Left colon (tissue), 2 donors: ENCODE measurements around the gene AKAP9. TPM values are rescaled to one million over a fixed set of nuclear protein-coding genes. Genes with fewer than 3 reads are reported as not detected.
"Not testable (repeated sequence)": the region's sequence is repeated elsewhere in the genome, so short reads cannot be mapped to it uniquely, and the experiment has no call there.

Experiments used
- ATAC-seq: fragments of 200-7000 bp; cut with Tn5 transposase; one replicate; pipeline ENCODE4 v1.9.1; 2020; ENCODE audit warnings: mild to moderate bottlenecking, moderate library complexity
- DNase-seq, 2 donors: peaks; one replicate each; pipeline ENCODE4 v3.0.0-alpha.2; 2020
- intact Hi-C, 2 donors: fragments of 100-400 bp; cut with DNase I in 1 of 2; cut with micrococcal nuclease in 1 of 2; formaldehyde crosslinking; loops; one replicate each; pipeline versions ENCODE4 v1.11.2 to v1.14.0; 2022; cut with DNase I, micrococcal nuclease
- total RNA-seq, 2 donors: library from RNA; stranded (reverse); fragmentation: NEBNext Ultra II Directional; extraction: Animal tissue kit (Norgen Biotek cat#: 25700); gene quantifications; one replicate each; pipeline ENCODE4 v1.2.1, GENCODE V29; 2021
- donor health status: DM: no; HTN: no; CAD: no.
- donor health status: DM: yes; HTN: yes; CAD: no.

Gene AKAP9
- total RNA-seq, 2 donors from 2014 or later: 150 to 156 TPM

DNA sequence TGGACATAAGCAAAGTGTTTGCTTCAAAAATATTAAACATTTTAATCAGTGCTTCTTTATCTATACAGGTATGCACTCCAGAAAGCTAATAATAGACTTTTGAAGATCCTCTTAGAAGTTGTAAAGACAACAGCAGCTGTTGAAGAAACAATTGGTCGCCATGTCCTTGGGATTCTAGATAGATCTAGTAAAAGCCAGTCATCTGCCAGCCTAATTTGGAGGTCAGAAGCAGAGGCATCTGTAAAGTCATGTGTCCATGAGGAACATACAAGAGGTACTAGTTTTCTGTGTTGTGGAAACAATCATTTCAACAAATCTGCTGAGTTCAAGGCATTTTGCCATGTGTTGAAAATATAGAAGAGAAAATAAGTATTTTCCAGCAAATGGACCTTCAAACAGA is 104.3 kb downstream of the AKAP9 start:
- intact Hi-C loops: no loop called here
- DNase-seq: no peak
- no peak for ATAC-seq

DNA sequence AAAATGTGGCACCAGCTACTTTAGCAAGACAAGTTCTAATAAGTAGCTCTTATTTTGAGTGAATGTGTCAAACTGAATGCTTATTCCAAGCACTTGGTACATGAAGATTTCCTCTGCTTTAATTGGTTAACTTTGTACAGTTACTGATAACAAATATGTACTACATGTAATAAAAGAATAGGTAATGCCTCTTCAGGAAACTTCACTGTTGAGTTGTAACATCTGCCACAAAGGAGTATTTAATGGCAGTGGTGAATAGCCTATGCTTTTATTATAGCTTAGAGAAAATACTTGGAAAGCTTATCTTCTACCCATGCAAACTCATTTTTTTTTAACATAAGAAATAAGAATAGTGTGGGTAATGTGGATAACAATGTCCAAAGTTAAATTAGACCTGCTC is 111.0 kb downstream of the AKAP9 start:
- ATAC-seq (peak; percentile 81), DNase-seq (no peak)
- intact Hi-C loops: no loop called here

DNA sequence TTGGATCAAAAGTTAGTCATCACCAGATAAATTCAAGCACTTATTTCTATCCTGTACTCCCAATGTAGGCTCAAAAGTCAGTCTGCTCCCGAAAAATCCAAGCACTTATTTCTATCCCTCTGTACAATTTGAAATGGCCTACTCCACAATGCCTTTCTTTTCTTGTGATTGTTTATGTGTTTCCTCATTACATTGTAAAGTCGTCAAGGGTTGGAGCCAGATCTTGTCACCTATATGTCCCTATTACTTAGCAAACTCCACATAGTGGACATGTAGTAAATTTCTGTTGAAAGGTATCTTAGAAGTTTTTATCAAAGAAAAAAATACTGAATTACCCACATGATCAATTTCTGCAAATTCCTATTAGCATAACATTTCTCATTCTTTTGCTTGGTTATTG is 111.5 kb downstream of the AKAP9 start:
- intact Hi-C loops: no loop called here
- no peak for DNase-seq
- peak; percentile 66 for ATAC-seq

DNA sequence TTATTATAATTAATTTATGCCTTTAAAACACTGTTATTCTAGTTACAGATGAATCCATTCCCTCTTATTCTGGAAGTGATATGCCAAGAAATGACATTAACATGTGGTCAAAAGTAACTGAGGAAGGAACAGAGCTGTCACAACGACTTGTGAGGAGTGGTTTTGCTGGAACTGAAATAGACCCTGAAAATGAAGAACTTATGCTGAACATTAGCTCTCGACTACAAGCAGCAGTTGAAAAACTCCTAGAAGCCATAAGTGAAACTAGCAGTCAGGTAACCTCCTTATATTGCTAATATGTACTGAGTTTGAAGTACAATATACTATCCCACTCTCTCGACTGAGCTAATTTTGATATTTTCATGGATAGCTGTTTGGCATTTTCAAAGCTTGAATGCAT is 112.0 kb downstream of the AKAP9 start:
- no peak for ATAC-seq
- no peak for DNase-seq
- intact Hi-C loops: no loop called here

DNA sequence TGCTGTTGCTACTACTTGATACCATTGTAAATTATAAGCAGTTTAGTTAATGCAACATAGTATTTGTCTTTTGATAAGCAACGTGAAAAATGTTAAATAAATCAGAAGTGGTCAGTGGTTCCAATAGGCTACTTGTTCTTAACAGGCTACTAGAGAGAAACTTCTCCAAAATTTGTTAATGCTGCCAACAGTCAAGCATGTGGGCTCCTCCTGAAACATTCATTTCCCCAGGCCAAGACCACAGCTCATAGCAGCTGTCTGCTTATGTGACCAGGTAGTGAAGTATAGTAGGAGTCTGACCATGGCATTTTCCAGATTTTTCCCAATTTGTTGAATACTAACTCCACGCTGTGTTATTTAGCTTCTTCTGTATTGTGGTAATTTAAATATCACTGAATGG is 112.7 kb downstream of the AKAP9 start:
- intact Hi-C loops: no loop called here
- DNase-seq: no peak
- ATAC-seq: no peak

DNA sequence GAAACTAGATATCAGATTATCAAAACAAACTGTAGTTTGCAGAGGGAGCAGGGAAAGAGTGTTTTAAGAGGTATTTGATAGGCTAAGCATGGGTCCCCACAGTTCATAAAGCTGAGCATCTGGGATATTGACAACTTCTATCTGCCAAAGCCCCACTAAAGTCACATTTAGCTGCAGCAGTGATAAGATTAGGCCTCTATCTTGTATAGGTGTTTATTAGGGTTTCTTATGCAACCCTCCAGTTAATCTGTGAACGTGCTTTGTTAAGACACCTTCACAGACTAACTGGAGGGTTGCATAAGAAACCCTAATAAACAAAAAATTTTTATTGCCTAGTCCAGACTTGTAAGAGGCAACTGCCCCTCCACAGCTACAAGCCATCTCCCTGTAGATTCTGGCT is 115.6 kb downstream of the AKAP9 start:
- ATAC-seq (no peak), DNase-seq (no peak)
- intact Hi-C loops: no loop called here

DNA sequence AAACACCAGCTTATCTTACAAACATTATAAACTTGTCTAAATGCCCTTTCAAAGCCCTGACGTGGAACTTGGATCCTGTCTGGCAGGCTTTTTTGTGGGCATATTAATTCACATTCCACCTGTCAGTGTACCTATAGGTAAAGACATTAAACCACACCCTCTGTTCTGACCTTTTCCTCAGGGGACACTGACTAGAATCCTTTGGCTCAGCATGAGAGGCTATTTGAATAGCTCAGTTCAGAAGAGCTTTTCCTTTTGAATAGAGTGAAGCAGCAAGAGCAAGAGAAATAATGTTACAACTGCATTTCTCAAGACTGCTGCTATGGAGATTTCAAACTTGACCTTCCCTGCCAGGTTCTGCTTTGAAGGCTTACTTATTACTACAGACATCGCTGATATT is 116.7 kb downstream of the AKAP9 start:
- ATAC-seq: peak; percentile 92
- intact Hi-C loops: no loop called here
- DNase-seq: peak; percentile 62 to 69

DNA sequence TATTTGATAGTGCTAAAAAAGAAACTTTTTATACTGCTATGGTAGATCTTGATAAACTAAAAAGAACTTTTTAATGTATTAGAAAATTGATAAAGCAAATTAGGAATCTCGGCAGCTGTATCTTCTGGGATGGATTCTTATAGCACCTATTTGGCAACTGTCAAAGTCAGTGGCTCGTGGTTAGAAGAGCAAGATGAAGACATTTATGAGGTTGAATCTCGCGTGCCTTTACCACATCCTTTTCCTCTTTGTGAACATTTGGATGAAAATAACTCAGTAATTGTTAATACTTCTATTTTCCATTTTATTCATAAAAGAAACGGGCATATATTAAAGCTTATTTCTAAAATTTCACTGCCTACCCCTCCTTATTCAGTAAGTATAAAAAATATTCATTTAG is 117.4 kb downstream of the AKAP9 start:
- no peak for DNase-seq
- peak; percentile 24 for ATAC-seq
- intact Hi-C loops: no loop called here

DNA sequence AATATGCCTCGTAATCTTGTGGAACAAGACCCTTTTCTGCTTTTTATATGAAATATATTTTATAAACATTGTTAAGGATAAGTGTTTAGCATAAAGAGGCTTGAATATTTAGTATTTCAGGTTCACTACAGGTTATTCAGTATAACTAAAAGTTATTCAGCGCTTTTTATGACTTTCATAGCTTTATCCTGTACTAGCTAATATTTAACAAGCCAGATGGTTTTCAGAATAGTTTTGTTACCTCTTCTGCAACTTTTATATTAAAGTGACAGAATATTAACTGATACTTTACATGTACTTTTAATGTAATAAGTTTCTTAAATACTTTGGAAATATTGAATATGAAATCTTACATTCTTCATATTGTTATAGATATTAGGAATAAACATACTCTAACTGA is 118.2 kb downstream of the AKAP9 start:
- no peak for DNase-seq
- intact Hi-C loops: no loop called here
- peak; percentile 18 for ATAC-seq

DNA sequence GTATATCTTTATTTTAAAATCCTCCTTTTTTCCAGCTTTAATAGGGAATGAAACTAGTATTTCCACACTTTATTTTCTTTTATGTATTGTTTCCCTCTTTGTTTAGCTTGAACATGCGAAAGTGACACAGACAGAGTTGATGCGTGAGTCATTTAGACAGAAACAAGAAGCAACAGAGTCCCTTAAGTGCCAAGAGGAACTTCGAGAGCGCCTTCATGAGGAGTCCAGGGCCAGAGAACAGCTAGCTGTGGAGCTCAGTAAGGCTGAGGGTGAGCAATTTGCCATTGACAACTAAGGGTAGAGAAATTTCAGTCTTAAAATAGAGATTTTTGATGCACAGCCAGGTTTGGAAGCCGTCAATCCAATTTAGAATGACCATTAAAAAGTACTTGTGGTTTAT is 120.5 kb downstream of the AKAP9 start:
- DNase-seq (peak in 1 of 2 donors; percentile 38), ATAC-seq (peak; percentile 46)
- intact Hi-C loops: no loop called here

DNA sequence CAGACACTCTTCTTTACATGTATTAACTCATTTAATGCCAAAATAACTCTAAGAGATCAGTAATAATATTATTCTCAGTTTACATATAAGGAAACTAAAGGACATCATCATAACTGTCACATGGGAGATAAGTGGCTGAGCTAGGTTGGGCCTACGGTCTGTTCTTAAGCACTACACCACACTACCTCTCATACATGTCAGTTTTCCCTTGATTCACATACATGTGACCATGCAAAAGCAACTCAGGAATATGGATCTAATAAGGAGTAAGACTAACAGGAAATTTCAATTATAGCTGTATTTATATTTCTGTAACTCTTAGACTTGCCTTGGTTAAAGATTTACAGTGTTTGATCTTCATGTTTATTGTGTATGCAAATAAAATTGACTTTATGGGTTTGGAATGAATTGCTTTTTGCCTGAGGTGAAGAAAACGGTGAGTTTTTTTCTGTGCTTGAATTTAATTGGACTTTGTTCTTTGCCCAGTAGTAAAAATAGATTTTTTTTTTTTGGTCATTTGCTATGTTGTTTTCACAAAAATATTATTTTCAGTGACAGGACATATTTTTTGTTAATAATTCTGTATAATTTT is 123.9 kb downstream of the AKAP9 start:
- DNase-seq (no peak), ATAC-seq (peak; percentile 76)
- intact Hi-C loops: no loop called here

DNA sequence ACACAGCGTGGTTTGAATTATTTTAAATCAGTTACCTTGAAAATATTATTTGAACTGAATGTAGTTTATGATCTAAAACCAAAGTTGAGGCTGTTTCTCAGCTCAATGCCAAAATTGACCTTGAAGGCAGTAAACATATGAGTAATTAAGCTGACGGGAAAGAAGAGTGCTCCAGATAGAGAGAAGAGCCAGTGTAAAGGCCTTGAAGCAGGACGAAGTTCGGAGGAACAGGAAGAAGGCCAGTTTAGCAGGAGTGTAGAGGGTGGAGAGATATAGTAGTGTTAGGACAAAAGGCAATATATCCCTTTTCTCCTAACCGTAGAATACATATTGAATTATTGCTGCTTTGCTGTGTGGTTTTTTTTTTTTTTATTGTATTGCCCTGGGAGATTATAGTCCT is 130.4 kb downstream of the AKAP9 start:
- DNase-seq (peak in 1 of 2 donors; percentile 59), ATAC-seq (peak; percentile 98)
- intact Hi-C loops: no loop called here

DNA sequence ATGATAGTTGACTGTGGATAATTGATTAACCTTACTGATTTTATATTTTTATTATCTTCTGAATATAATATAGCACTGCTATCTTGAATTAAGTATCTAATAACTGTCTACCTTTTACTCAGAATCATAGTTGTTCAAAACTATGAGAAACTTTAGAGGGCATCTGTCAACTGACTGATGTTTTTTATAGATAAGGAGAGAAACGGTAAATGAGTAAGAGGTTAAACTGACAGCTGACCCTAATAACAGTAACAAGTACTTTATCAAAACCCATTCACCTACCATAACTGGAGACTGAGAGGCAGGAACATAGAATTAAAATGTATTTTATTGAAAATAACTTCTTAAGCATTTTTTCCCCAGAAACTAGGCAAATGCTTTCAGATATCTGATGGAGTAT is 131.5 kb downstream of the AKAP9 start:
- DNase-seq (no peak), ATAC-seq (no peak)
- intact Hi-C loops: no loop called here

DNA sequence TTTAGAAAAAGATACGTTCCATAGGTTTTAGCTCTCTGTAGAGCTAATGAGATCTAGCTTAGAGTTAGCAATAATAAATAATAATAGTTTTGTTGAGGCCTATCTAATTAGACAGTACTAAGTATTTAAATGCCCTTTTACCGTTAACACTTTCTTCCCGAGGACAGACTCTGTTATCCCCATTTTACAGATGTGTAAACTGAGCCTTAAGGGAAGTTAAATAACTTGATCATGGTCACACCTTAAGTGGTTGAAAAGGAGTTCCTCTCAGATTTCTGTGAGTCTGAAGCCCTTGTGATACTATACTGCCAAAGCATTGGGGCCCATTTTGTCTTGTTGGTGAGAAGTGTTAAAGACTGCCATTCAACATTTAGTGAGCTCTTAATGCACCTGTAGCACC is 132.0 kb downstream of the AKAP9 start:
- intact Hi-C loops: no loop called here
- DNase-seq (no peak), ATAC-seq (no peak)

DNA sequence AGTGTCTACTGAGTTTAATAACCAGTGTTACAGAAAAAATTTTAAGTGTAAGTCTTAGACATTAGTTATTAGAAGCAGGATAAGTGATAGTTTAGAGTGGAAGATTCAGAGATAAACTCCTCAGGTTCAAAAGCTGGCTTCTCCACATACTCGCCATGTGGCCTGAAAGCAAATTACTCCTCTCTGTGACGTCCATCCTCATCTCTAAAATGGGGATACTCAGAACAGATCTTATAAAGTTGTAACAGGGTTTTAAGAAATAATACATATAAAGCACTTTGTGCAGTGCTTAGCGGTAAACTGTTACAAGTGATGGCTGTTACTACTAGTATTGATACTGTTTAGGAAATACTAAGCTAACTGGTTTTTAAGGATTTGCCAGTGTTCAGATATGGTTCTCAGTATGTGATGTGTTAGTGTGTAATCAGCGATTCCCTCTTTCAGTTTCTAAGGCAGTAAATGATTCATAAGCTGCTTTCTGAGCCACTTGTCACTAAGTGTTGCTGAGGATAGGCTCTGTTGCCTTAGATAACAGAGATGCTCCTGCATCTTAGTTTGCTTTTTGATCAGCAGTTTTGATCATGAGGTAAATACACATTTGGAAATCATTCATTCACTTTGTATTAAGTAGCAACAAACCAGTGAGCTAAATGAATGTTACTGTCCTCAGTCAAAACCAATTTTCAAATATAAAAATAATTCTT is 134.9 kb downstream of the AKAP9 start:
- no peak for ATAC-seq

DNA sequence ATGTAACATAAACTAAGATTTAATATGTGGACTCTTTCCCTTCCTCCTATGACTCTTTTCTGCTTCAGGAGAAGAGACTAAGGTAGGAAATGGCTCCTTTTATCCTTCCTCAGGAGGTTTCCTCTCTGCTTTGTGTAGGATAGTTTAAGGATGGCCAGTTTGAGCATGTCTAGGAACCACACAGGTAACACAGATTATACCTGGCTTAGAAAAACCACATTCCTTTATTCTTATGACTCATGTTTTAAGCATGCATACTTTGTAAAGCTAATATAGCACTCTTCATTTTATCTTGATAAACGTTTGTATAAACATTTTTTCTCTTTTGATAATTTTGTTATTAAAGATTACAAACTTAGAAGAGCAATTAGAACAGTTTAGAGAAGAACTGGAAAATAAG is 135.8 kb downstream of the AKAP9 start:
- intact Hi-C loops: no loop called here
- ATAC-seq: no peak
- DNase-seq: no peak

More for the DNA sequence above, 134.9 kb downstream of the AKAP9 start:
- no peak for DNase-seq
- intact Hi-C loops: no loop called here

DNA sequence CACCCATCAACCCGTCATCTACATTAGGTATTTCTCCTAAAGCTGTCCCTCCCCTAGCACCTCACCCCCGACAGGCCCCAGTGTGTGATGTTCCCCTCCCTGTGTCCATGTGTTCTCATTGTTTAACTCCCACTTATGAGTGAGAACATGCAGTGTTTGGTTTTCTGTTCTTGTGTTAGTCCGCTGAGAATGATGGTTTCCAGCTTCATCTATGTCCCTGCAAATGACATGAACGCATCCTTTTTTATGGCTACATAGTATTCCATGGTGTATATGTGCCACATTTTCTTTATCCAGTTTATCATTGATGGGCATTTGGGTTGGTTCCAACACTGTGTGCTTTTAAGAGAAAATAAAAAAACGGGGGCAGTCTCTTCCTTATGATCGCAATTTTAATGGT is 143.3 kb downstream of the AKAP9 start:
- intact Hi-C loops: loop anchor here in 1 of 2 donors (10.0 kb wide), 1 partner anchor 131 kb away; no protein-coding TSS in a partner anchor
- not testable (repeated sequence) for DNase-seq, ATAC-seq

DNA sequence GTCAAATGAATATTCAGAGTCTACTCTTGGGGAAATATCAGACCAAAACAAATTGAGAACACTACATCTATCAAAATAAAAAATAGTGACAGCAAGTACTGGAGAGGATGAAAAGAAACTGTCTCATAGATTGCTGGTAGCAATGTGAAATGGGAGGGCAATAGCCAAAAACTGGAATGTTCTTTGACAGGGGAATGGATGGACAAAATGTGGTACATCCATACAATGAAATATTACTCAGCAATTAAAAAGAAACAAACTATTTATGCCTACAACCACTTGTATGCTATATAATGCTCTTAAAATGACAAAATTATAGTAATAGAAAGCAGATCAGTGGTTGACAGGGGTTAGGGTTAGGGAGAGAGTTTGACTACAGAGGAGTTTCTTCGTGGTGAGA is 147.6 kb downstream of the AKAP9 start:
- ATAC-seq: no peak

DNA sequence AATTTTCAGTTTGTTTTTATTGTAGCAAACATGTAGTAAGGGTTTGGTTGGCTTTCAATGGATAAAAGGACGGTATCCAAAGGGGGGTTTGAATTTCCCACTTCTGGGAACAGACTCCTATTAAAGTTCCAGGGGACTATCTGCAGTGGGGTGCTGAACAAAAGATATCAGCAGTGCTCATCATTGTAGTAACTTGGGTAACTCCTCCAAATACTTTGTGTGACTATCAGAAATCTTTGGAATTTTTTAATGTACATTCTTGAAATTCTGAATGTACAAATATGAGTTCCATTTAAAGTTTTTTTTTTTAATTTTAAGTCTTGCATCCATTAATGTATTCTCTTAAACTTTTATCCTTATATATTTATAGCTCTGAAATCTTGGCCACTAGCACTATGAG is 151.5 kb downstream of the AKAP9 start:
- no peak for ATAC-seq
- intact Hi-C loops: no loop called here
- DNase-seq: no peak

More for the DNA sequence above, 147.6 kb downstream of the AKAP9 start:
- intact Hi-C loops: loop anchor here in 1 of 2 donors (10.0 kb wide), 1 partner anchor 127 kb away; no protein-coding TSS in a partner anchor
- DNase-seq: no peak

DNA sequence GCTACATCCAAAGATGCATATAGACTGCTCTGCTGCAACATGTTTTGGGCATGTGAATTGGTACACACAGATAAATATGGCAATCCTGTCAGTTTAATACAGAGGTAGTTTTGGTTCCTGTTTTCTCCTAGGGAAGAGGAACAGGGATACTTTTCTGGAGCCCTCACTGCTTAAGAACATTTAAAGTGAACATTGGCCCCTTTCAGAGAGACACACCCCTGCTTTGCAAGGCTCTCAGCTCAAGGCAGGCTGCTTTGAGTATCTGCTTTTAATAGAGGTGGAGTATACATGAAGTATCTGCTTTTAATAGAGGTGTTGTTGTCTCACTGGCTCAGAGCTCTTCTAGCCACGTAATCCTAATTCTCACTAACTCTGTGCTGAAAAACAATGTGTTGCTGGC is 154.7 kb downstream of the AKAP9 start:
- intact Hi-C loops: no loop called here
- no peak for DNase-seq
- ATAC-seq: peak; percentile 52

DNA sequence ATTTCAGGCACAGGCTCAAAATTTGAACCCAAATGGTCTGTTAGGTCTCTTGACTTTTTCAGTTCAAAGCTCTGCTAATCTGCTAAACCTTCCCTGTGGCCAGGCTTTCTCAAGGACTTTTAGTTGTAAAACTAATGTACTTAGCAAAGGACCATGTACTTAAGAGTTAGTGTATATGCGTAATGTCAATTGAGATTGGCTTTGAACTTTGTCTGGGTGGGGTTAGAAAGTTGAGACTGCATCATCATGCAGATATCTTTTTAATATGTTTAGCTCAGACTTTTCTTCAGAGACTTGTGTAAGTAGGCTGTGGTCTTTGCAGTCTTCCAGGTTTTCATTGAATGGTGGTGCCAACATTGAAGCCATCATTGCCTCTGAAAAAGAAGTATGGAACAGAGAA is 159.9 kb downstream of the AKAP9 start:
- no peak for DNase-seq
- intact Hi-C loops: no loop called here
- peak; percentile 90 for ATAC-seq
